HepG2 (cell line): Measurements from ENCODE around the gene EEF1A2. TPM values are rescaled to one million over a fixed set of nuclear protein-coding genes. Genes with fewer than 3 reads are reported as not detected.

Experiments
- KLF11 ChIP-seq: IDR thresholded peaks from 2 replicates; pipeline ENCODE4 v1.6.1; 2016; ENCODE audit warnings: missing compliant biosample characterization
- KLF12 ChIP-seq: sonication (generic); formaldehyde crosslinking; IDR thresholded peaks from 2 replicates; pipeline ENCODE4 v1.4.0; 2020; ENCODE audit warnings: missing genetic modification reagents, borderline replicate concordance
- MAFK ChIP-seq, 2 experiments: IDR thresholded peaks in 1 of 2; conservative IDR thresholded peaks in 1 of 2; 2 replicates each; pipeline ENCODE4 v1.6.1; 2011; ENCODE audit warnings: improper control_type of control experiment in 2 of 2, low read length in 2 of 2
- RAD21 ChIP-seq: fragments of 450-650 bp; formaldehyde crosslinking; IDR thresholded peaks from 2 replicates; pipeline ENCODE4 v1.5.0; 2020; ENCODE audit warnings: mild to moderate bottlenecking
- RARG ChIP-seq: sonication (generic); formaldehyde crosslinking; IDR thresholded peaks from 2 replicates; pipeline ENCODE4 v1.4.0; 2020; ENCODE audit warnings: low read depth, mild to moderate bottlenecking, missing genetic modification reagents
- SMAD1 ChIP-seq: sonication (generic); formaldehyde crosslinking; IDR thresholded peaks from 2 replicates; pipeline ENCODE4 v1.4.0; 2020; ENCODE audit warnings: missing genetic modification reagents, low read depth, mild to moderate bottlenecking, borderline replicate concordance
- SOX13 ChIP-seq, 3 experiments: fragments of 450-650 bp in 1 of 3; sonication (generic) in 1 of 3; formaldehyde crosslinking in 1 of 3; IDR thresholded peaks in 2 of 3; conservative IDR thresholded peaks in 1 of 3; 2 replicates each; pipeline versions ENCODE4 v1.5.0 to v1.6.1; 2016 to 2020; ENCODE audit warnings: antibody characterized with exemption in 1 of 3, mild to moderate bottlenecking in 1 of 3, missing compliant biosample characterization in 1 of 3, missing genetic modification reagents in 1 of 3, moderate library complexity in 1 of 3
- SYNCRIP ChIP-seq: fragments of 200-400 bp; formaldehyde crosslinking; IDR thresholded peaks from 2 replicates; pipeline ENCODE4 v1.6.1; 2018; ENCODE audit warnings: mild to moderate bottlenecking, low read depth, low read length; ENCODE audit not compliant: insufficient read depth
- ZNF260 ChIP-seq: sonication (generic); formaldehyde crosslinking; IDR thresholded peaks from 2 replicates; pipeline ENCODE4 v1.4.0; 2020; ENCODE audit warnings: missing genetic modification reagents, low read depth, mild to moderate bottlenecking, borderline replicate concordance
- ZNF329 ChIP-seq: sonication (generic); formaldehyde crosslinking; IDR thresholded peaks from 2 replicates; pipeline ENCODE4 v1.9.0; 2021; ENCODE audit warnings: low read depth, mild to moderate bottlenecking, missing genetic modification reagents
- ZNF414 ChIP-seq: sonication (generic); formaldehyde crosslinking; IDR thresholded peaks from 2 replicates; pipeline ENCODE4 v1.5.0; 2020; ENCODE audit warnings: missing genetic modification reagents
- ZNF704 ChIP-seq: sonication (generic); formaldehyde crosslinking; IDR thresholded peaks from 2 replicates; pipeline ENCODE4 v1.8.1; 2023; ENCODE audit warnings: mild to moderate bottlenecking, inconsistent platforms, moderate library complexity, missing genetic modification reagents, borderline replicate concordance
- ZNF746 ChIP-seq: sonication (generic); formaldehyde crosslinking; IDR thresholded peaks from 2 replicates; pipeline ENCODE4 v1.8.0; 2022; ENCODE audit warnings: mild to moderate bottlenecking, missing genetic modification reagents
- ZNF768 ChIP-seq: sonication (generic); formaldehyde crosslinking; IDR thresholded peaks from 2 replicates; pipeline ENCODE4 v1.4.0; 2020; ENCODE audit warnings: missing genetic modification reagents
- polyA plus RNA-seq, 8 experiments: library from polyadenylated mRNA; depleted of rRNA in 3 of 8; stranded (reverse) in 7 of 8; unstranded in 1 of 8; fragments of >200 nt; fragmentation: Illumina TruSeq in 4 of 8; extraction: Trizol in 4 of 8; gene quantifications; 2 replicates each; pipeline versions ENCODE4 v1.2.1 to v1.2.3, GENCODE V29; 2011 to 2016; ENCODE audit warnings: low read depth in 4 of 8, missing spikeins in 1 of 8, mixed read lengths in 1 of 8; ENCODE audit not compliant: insufficient read depth in 1 of 8
- total RNA-seq, 5 experiments: library from RNA; depleted of rRNA; stranded (reverse); fragments of >200 nt; fragmentation: Illumina TruSeq; extraction: Trizol; gene quantifications; 2 replicates each; pipeline ENCODE4 v1.2.3, GENCODE V29; 2016; ENCODE audit warnings: low read depth in 1 of 5
- TF ChIP-seq, protein P1 (sequence below): sonication (generic); formaldehyde crosslinking; IDR thresholded peaks from 2 replicates; pipeline ENCODE4 v1.8.1; 2023; ENCODE audit warnings: mild to moderate bottlenecking, moderate library complexity, missing genetic modification reagents
- TF ChIP-seq, protein P2 (sequence below): fragments of 450-650 bp; IDR thresholded peaks from 2 replicates; pipeline ENCODE4 v1.6.1; 2017; ENCODE audit warnings: mild to moderate bottlenecking
- TF ChIP-seq, protein P3 (sequence below): sonication (generic); formaldehyde crosslinking; IDR thresholded peaks from 2 replicates; pipeline ENCODE4 v1.4.0; 2020; ENCODE audit warnings: missing genetic modification reagents, low read depth, mild to moderate bottlenecking, borderline replicate concordance
- TF ChIP-seq, protein P4 (sequence below): sonication (generic); formaldehyde crosslinking; IDR thresholded peaks from 2 replicates; pipeline ENCODE4 v1.5.0; 2020; ENCODE audit warnings: mild to moderate bottlenecking, low read depth, missing genetic modification reagents, borderline replicate concordance

EEF1A2 gene
- total and polyA plus RNA-seq, 2 of the 13 experiments (the other 11 are each of a cell fraction or from before 2014, with no cell fraction given): 0.44 to 0.87 TPM

GRCh38 chr20:63537525-63538203 lies 38.8 kb upstream of the EEF1A2 start (continued):
- TF ChIP-seq ZNF414 (CRISPR knock-in tag) (peak; percentile 53; the same call in 1 of the 2 replicates), KLF11 (CRISPR knock-in tag) (peak; percentile 75; the same call in 1 of the 2 replicates), SYNCRIP (no peak), ZNF746 (CRISPR knock-in tag) (peak; percentile 87), ZNF329 (0 out of 2 replicates have a peak, but pooled peaks have one; percentile 60), SMAD1 (CRISPR knock-in tag) (peak; percentile 91; the same call in 1 of the 2 replicates), RARG (no peak), RAD21 (peak; percentile 100), ZNF260 (CRISPR knock-in tag) (no peak), MAFK (conservative IDR thresholded peaks at IDR 0.05 in 1 of 2, IDR thresholded peaks at IDR 0.05 in 1 of 2; ENCODE audit: low read length in 2 of 2) (no peak; a peak in 1 of 4 replicates), ZNF768 (peak; percentile 79), KLF12 (CRISPR knock-in tag) (peak; percentile 91), SOX13 (IDR thresholded peaks at IDR 0.05) (no peak), SOX13 (CRISPR knock-in tag; conservative IDR thresholded peaks at IDR 0.05 in 1 of 2, IDR thresholded peaks at IDR 0.05 in 1 of 2) (peak in 1 of 2 experiments; percentile 50; a peak in 2 of 4 replicates), ZNF704 (CRISPR knock-in tag) (peak; percentile 88)
- TF ChIP-seq, protein P1, sequence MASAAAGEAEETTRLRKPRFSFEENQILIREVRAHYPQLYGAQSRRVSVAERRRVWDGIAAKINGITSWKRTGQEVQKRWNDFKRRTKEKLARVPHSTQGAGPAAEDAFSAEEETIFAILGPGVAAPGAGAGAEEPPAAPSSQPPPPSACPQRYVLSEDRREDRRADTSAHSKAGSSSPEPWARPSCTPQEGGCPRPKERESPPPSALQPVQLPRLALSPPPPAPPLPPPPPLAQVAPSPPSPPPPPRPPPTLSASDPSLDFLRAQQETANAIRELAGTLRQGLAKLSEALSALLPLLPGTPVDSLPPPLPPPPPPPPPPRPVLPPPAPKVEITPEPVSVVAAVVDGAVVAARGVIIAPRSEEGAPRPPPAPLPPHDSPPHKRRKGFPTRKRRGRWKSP (CRISPR knock-in tag): peak; percentile 86; the same call in 1 of the 2 replicates
- TF ChIP-seq, protein P2, sequence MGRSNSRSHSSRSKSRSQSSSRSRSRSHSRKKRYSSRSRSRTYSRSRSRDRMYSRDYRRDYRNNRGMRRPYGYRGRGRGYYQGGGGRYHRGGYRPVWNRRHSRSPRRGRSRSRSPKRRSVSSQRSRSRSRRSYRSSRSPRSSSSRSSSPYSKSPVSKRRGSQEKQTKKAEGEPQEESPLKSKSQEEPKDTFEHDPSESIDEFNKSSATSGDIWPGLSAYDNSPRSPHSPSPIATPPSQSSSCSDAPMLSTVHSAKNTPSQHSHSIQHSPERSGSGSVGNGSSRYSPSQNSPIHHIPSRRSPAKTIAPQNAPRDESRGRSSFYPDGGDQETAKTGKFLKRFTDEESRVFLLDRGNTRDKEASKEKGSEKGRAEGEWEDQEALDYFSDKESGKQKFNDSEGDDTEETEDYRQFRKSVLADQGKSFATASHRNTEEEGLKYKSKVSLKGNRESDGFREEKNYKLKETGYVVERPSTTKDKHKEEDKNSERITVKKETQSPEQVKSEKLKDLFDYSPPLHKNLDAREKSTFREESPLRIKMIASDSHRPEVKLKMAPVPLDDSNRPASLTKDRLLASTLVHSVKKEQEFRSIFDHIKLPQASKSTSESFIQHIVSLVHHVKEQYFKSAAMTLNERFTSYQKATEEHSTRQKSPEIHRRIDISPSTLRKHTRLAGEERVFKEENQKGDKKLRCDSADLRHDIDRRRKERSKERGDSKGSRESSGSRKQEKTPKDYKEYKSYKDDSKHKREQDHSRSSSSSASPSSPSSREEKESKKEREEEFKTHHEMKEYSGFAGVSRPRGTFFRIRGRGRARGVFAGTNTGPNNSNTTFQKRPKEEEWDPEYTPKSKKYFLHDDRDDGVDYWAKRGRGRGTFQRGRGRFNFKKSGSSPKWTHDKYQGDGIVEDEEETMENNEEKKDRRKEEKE: no peak
- TF ChIP-seq, protein P3, sequence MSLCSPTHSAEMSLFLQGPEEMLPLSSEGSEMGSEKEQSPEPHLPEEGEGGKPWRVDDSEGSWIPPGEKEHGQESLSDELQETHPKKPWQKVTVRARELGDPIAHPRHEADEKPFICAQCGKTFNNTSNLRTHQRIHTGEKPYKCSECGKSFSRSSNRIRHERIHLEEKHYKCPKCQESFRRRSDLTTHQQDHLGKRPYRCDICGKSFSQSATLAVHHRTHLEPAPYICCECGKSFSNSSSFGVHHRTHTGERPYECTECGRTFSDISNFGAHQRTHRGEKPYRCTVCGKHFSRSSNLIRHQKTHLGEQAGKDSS (CRISPR knock-in tag): 0 out of 2 replicates have a peak, but pooled peaks have one; percentile 40
- TF ChIP-seq, protein P4, sequence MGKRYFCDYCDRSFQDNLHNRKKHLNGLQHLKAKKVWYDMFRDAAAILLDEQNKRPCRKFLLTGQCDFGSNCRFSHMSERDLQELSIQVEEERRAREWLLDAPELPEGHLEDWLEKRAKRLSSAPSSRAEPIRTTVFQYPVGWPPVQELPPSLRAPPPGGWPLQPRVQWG (CRISPR knock-in tag): no peak
